Cardiac fibroblast (primary cell): ENCODE data around the gene CNTN5.
A peak's percentile ranks its signal among the peaks of the same experiment; 100 is the strongest.

ENCODE experiments used
- DNase-seq, 2 donors: peaks; one replicate each; pipeline versions ENCODE4 v3.0.0 to v3.0.0-alpha.2; 2010; ENCODE audit warnings: low read depth in 2 of 2
- H3K4me3 ChIP-seq, 2 donors: replicated peaks in 1 of 2; 1 replicate in 1 of 2; 2 replicates in 1 of 2; pipeline ENCODE4 v1.5.1; 2011; ENCODE audit warnings: low read depth in 2 of 2, low read length in 2 of 2, mild to moderate bottlenecking in 2 of 2, moderate library complexity in 1 of 2
- CTCF ChIP-seq: IDR thresholded peaks from one replicate; pipeline ENCODE4 v1.5.1; 2011; ENCODE audit warnings: low read depth, mild to moderate bottlenecking, low read length, inconsistent platforms

CNTN5 gene

GRCh38 chr11:99160447-99160846 is 139.7 kb downstream of the CNTN5 start:
- TF ChIP-seq CTCF: no peak
- H3K4me3 ChIP-seq: no peak overlapping the region
- DNase-seq: no peak

- no peak overlapping the region for H3K4me3 ChIP-seq
- no peak for DNase-seq
- no peak for TF ChIP-seq CTCF
Measured at GRCh38 chr11:99162819-99163218, 142.1 kb downstream of the CNTN5 start.

GRCh38 chr11:99170591-99170990 is 149.8 kb downstream of the CNTN5 start:
- no peak overlapping the region for H3K4me3 ChIP-seq
- TF ChIP-seq CTCF: no peak
- no peak for DNase-seq

- DNase-seq: no peak
- no peak overlapping the region for H3K4me3 ChIP-seq
- TF ChIP-seq CTCF: no peak
Measured at GRCh38 chr11:99171330-99171729, 150.6 kb downstream of the CNTN5 start.

- H3K4me3 ChIP-seq: no peak overlapping the region
- DNase-seq: no peak
- TF ChIP-seq CTCF: no peak
Measured at GRCh38 chr11:99176430-99176829, 155.7 kb downstream of the CNTN5 start.

GRCh38 chr11:99177446-99177845 is 156.7 kb downstream of the CNTN5 start:
- no peak overlapping the region for H3K4me3 ChIP-seq
- DNase-seq: peak in 1 of 2 donors; percentile 3
- no peak for TF ChIP-seq CTCF

- TF ChIP-seq CTCF: no peak
- no peak for DNase-seq
- H3K4me3 ChIP-seq: no peak overlapping the region
Measured at GRCh38 chr11:99184146-99184545, 163.4 kb downstream of the CNTN5 start.
